HG02852 (cell line): ENCODE data around the gene CACYBP.

Experiments used
- ATAC-seq: cut with Tn5 transposase; IDR thresholded peaks from one replicate; pipeline ENCODE4 v1.9.1; 2021; ENCODE audit warnings: mild to moderate bottlenecking, moderate library complexity; ENCODE audit not compliant: unreplicated experiment

CACYBP gene

GRCh38 chr1:174971902-174972301 is 27.8 kb upstream of the CACYBP start:
- ATAC-seq = no peak

DNA sequence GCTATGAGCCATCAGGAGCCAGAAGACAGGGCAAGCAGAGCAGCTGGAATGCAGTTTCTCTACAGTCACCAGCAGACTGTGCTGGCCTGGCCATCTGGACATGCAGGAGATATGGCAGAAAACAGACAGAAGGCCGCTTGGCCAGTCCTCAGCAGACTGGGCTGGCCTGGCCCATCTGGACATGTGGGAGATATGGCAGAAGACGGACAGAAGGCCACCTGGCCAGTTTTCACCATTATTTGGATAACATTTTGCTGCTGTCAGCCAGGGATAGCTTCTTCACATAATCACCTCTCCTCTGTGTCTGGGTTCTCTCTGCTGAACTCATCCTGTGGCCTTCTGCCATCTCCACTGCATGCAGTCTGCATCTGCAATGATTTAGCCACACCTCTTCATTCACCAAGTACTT is 25.0 kb upstream of the CACYBP start:
- ATAC-seq = no peak

DNA sequence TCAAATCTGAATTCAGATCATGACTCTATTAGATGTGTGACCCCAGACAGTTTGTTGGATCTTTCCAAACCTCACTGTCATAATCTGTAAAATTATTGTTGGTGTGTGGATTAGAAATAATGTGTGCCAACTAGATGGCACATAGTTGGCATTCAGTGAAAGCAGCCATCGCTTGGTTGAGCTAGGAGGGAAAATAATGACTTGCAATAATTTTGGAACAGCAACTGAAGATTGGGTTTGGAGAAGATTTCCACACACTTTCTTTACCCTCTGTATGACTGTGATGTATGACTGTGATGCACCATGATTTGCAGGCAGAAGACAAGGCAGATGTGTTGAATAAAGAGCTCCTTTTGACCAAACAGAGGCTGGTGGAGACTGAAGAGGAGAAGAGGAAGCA is 24.0 kb upstream of the CACYBP start:
- ATAC-seq = no peak

DNA sequence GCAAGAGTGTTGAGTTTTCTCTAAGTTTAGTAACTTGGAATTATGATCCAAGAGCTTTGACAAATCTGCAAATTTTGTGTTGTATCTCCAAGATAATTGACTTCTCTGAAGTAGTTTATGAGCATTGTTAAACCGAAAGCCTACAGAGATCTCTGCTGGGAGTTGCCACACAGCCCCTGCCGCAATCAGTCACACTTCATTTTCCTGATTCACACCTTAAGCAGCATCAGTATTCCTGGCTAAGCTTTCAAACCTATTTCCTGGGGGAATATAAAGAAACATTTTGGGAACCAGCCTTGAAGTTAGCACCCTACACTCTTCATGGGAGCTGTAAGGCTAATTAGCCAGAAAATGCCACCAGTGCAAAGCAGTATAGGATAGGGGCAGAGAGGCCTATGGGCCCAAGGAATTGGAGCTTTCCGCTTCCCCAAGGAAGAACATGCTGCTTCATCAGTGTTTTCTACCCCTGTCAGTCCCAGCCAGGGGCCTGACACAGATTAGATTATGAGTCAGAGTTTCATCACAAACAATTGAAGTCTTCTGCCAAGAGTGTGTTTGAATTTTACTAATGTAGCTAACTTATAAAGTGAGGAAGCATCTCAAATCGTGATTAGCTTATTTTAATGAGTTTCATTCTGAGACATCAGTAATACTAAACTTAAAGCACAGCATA is 23.2 kb upstream of the CACYBP start:
- ATAC-seq = no peak

DNA sequence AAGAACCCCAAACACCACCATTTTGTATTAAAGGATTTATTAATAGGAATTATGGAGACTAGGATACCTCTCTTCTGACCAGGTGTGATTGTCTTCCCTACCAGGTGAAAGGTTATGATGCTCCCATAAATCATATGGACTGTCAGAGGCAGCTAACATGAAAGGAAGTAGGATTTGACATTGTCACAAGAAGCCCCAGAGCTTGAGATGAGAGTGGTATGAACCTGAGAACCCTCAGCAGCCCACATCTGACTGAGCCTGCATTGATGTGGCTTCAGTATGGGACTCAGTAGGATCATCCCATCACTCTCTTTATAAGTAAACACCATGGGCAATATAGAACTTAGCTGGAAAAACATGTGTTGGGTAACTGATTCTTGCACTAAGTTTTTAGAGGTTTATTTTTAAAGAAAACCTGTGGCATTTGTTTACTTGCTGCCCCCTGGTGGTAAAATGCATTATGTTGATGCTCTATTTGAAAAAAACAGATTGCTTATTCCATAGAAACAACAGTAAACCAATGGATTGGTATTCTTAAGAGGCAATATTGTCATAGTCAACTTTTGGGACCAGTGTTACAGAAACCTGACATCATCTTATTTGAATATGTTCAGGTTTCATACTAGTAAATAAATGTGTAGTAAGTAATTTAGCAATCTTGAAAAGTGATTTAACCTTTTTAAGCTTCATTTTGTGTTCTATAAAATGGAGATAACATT is 16.6 kb upstream of the CACYBP start:
- no peak for ATAC-seq

GRCh38 chr1:174984952-174985351 is 14.8 kb upstream of the CACYBP start:
- ATAC-seq = no peak

GRCh38 chr1:174988539-174988938 is 11.2 kb upstream of the CACYBP start:
- ATAC-seq = no peak

DNA sequence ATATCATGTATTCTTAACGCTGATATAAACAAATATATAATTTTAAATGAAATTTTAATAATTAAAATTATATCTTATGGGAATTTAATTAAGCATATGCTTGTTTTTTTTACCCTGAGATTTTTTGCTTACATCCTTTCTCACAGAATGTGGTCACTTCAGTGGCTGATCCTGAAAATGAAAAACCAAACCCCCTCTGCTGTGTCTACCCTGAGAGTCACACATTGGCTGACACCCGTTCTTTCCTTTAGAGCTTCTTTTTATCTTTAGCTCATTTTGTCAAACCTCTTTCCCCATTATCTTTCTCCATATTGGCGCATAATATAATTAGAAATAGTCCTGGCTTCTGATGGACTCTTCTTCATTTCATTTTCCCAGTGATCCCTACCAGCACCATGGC is 10.8 kb upstream of the CACYBP start:
- ATAC-seq = no peak

GRCh38 chr1:174989536-174990220 is 10.1 kb upstream of the CACYBP start:
- no peak for ATAC-seq

DNA sequence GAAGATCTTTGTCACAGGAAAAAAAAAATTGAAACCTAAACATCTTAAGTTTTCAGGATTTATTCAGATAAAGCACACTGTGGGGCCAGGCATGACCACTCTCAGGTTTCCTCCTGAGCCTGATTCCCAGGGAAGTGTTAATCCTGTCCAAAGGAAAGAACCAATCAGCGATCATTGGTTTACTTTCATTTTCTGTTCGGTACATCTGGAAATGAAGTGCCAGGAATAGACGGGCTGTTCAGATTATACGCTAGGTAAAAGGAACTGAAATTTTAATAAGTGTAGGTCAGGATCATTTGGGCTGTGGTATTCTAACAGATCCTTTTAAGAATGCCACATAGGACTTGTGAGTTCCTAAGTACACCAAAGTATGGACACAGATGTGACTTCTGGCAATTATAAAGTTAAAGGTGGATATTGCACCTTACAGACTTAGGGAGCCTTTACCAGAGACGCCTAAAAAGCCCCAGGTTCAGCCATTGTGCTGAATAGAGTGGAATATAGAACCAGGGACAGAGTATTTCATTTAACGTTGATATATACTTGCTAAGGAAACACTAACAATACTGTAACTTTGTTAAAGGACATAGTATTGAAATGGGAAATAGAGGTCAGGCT is 9.3 kb upstream of the CACYBP start:
- no peak for ATAC-seq

GRCh38 chr1:174991473-174991872 is 8.3 kb upstream of the CACYBP start:
- no peak for ATAC-seq

DNA sequence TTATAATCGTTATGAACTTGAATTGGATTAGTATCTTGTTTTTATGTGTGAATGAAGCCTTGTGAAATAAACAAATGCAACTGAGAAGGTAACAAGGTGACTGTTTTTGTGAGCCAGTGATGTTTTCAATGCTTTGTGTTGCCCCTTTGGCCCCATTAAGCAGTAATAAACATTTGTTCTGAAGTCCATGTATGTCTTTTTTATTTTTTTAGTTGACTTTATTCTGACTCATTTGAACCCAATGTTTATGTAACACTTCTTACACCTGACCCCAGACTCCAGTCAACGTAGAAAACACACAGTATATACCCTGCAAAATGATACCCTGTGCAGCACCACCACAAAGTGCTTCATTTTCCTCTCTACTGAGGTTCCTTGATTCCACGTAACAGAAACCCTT is 4.6 kb upstream of the CACYBP start:
- ATAC-seq = no peak

GRCh38 chr1:174995916-174996315 is 3.8 kb upstream of the CACYBP start:
- ATAC-seq = no peak

DNA sequence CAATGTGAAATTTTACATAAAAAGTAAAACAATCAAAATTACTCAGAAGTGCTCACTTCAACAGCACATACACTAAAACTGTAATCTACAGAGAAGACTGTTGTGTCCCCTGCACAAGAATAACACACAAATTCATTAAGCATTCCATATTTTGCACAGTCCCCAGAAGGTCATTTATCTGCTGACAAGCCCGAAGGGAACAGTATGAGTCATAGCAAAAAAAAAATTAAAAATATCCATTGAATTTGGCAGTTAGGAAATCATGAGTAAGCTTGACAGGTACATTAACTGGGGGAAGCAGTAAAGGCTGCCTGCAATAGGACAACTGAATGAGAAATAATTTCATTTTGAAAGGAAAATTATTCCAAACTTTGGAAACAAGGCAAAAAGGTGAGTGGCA is 3.3 kb upstream of the CACYBP start:
- no peak for ATAC-seq

DNA sequence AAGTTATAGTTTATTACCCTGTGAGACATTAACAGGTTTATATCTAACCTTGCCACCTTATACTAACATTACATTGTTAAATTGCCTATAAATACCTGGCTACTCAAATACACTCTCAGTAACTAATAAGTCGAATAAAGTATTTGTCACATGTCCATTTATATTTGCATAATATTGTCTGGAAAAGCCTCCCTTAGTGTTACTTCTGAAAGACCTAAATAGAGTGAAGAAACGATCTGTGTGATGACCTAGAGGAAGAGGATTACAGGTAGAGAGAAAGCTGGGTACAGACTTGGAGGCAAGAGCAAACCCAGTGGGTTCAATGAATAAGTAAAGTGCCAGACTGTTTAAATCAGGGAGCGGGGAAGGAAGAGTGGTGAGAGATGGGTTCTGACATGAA is 2.7 kb upstream of the CACYBP start:
- ATAC-seq = no peak

GRCh38 chr1:174998569-174999215 is 1.1 kb upstream of the CACYBP start:
- ATAC-seq = peak; percentile 1

- ATAC-seq = peak; percentile 77
Measured at GRCh38 chr1:174999216-174999935, 371 bp upstream of the CACYBP start.

- ATAC-seq = no peak
Measured at GRCh38 chr1:175000697-175001187, 995 bp downstream of the CACYBP start.

GRCh38 chr1:175002910-175003517 is 3.3 kb downstream of the CACYBP start:
- ATAC-seq = no peak

- no peak for ATAC-seq
Measured at GRCh38 chr1:175003521-175003920, 3.8 kb downstream of the CACYBP start.
